Measurements from ENCODE around the gene AKR1B1.

DNA sequence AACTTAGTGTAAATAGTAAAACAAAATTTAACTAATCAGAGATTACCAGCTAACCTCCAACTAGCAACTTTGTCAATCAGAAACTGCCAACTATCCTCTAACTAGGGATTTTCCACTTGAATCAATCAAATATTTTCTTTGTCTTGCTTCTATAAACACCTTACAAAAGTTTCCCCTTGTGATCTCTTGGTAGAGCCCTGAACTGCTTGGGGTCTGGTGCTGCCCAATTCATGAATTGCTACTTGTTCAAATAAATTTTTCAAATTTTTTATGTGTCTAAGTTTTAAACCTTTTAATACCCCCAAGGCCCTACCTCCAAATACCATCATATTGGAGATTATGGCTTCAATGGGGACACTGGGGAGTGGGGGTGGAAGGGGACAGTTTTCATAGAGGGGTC, 24.0 kb upstream of the AKR1B1 start:
- TF ChIP-seq, protein P1, sequence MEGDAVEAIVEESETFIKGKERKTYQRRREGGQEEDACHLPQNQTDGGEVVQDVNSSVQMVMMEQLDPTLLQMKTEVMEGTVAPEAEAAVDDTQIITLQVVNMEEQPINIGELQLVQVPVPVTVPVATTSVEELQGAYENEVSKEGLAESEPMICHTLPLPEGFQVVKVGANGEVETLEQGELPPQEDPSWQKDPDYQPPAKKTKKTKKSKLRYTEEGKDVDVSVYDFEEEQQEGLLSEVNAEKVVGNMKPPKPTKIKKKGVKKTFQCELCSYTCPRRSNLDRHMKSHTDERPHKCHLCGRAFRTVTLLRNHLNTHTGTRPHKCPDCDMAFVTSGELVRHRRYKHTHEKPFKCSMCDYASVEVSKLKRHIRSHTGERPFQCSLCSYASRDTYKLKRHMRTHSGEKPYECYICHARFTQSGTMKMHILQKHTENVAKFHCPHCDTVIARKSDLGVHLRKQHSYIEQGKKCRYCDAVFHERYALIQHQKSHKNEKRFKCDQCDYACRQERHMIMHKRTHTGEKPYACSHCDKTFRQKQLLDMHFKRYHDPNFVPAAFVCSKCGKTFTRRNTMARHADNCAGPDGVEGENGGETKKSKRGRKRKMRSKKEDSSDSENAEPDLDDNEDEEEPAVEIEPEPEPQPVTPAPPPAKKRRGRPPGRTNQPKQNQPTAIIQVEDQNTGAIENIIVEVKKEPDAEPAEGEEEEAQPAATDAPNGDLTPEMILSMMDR (conservative IDR thresholded peaks at IDR 0.05; ENCODE audit: low read depth, low read length) = no peak
- no peak for TF ChIP-seq EZH2 (IDR thresholded peaks at IDR 0.05; ENCODE audit: borderline replicate concordance, low read depth, low read length, poor library complexity, severe bottlenecking)
